ENCODE results near the gene CGB8. TPM values are rescaled to one million over a fixed set of nuclear protein-coding genes. Genes with fewer than 3 reads are reported as not detected.
"Not testable (repeated sequence)": the region's sequence is repeated elsewhere in the genome, so short reads cannot be mapped to it uniquely, and the experiment has no call there.

CGB8 gene
- not detected for total RNA-seq

DNA sequence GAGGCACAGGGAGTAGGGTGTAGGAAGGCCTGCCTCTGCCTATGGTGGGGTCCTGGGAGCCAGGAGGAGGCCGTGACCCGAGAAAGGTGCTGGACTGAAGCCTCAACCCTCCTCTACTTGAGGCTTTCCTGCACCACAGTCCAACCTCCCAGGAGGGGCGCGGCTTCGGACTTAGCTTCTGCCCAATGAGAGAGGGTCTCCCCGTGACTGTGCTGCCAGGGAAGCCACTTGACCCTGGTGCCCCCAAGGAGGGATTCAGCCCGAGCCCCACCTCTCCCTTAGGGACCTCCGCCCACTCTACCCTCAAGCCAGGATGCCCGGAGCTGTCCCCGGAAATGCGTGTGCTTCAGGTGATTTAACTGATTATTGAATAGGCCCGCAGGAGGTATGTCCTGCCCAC is at the start of gene CGB8:
Gene CGB8, minus strand, starts transcription at position 101 of the 400 bp plus-strand sequence. CDS start 372 bp downstream, outside the sequence.
- ATAC-seq; in situ Hi-C loops (cut with MboI; ENCODE audit: low sequenced_read_pairs in 4 of 4); H3K27ac ChIP-seq; DNase-seq; H3K9me3 ChIP-seq; H3K4me1 ChIP-seq; H3K27me3 ChIP-seq; H3K36me3 ChIP-seq; intact Hi-C loops (cut with DNase I; ENCODE audit: low total_unique reads); H3K4me3 ChIP-seq: not testable (repeated sequence)

DNA sequence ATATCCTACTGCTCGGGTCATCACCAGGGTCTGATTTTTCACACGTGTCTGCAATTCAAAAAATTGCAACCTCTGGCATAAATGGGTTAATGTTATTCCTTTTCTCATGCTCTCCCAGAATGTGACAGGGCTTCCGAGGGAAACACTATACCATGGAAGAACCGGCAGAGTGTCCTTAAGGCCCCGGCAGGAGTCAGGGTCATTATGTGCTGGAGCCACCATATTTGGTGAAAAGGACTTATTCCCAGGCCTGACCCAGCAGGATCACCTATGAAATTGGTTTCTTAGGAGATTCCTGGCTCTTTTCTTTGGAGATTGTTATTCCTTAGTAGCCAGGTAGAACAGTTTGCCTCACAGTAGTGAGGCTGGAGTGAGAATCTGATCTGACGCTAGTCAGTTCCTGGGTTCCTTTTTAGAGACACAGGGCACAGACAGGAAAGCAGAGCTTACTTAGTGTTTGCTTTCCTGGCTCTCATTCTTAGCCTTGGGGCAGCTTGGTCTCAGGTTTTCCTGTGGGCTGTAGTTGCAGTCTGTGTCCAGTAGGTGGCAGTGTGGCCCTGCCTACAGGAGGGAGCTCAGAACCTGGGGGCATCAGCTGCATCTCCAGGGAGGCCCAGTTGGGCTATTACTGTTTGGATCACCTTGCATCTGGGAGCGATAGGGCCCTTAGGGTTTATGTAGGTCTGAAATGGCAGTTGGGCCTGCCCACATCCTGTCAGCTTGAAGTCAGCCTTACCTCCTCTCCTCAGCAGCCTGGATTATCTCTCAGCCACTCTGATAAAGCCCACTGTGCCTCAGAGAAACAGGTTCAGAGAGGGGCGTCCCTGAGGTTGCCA is 48.8 kb upstream of the CGB8 start:
- peak overlapping the region; percentile 75 to 85 (median 78) for H3K27ac ChIP-seq

GRCh38 chr19:49094505-49095482 is 45.9 kb upstream of the CGB8 start:
- peak overlapping the region; percentile 75 to 85 (median 78) for H3K27ac ChIP-seq
- H3K4me1 ChIP-seq: peaks cover 46 to 50% of the 10 kb centered on the region in 2 donors
- peak overlapping the region in 1 of 4 donors; percentile 5 for H3K4me3 ChIP-seq
- H3K36me3 ChIP-seq: peaks cover 0 to 64% of the 10 kb centered on the region in 2 donors
- ATAC-seq (peak; percentile 82), DNase-seq (peak; percentile 65 to 86)
- H3K27me3 ChIP-seq: no peaks in the 10 kb centered on the region
- TF ChIP-seq POLR2A (IDR thresholded peaks at IDR 0.05) (no peak), CTCF (IDR thresholded peaks at IDR 0.05 in 4 of 5, conservative IDR thresholded peaks at IDR 0.05 in 1 of 5) (no peak)
- in situ Hi-C loops (cut with MboI; ENCODE audit: low sequenced_read_pairs in 4 of 4): loop anchor here in 3 of 4 donors (5.0 to 10.0 kb wide), 4 partner anchors 53 to 110 kb away; no protein-coding TSS in a partner anchor
- H3K9me3 ChIP-seq: no peaks in the 10 kb centered on the region
- intact Hi-C loops (cut with DNase I; ENCODE audit: low total_unique reads): no loop called here

More for the DNA sequence above, 48.8 kb upstream of the CGB8 start:
- Histone ChIP-seq H3K9me3 (no peaks in the 10 kb centered on the region), H3K4me3 (no peak overlapping the region), H3K36me3 (peaks cover 0 to 64% of the 10 kb centered on the region in 2 donors), H3K27me3 (no peaks in the 10 kb centered on the region), H3K4me1 (peaks cover 46 to 50% of the 10 kb centered on the region in 2 donors)
- ATAC-seq (peak; percentile 62 to 77), DNase-seq (peak; percentile 50 to 80)
- TF ChIP-seq CTCF (IDR thresholded peaks at IDR 0.05 in 4 of 5, conservative IDR thresholded peaks at IDR 0.05 in 1 of 5) (peak; percentile 97 to 99 (median 99)), POLR2A (IDR thresholded peaks at IDR 0.05) (no peak)
- in situ Hi-C loops (cut with MboI; ENCODE audit: low sequenced_read_pairs in 4 of 4): loop anchor here in 3 of 4 donors (5.0 to 10.0 kb wide), 4 partner anchors 50 to 107 kb away; no protein-coding TSS in a partner anchor
- intact Hi-C loops (cut with DNase I; ENCODE audit: low total_unique reads): loop anchor here (1.0 kb wide), 3 partner anchors 9 to 101 kb away; no protein-coding TSS in a partner anchor

GRCh38 chr19:49092686-49093085 is 43.8 kb upstream of the CGB8 start:
- Histone ChIP-seq H3K27me3 (no peaks in the 10 kb centered on the region), H3K4me3 (no peak overlapping the region), H3K9me3 (no peaks in the 10 kb centered on the region), H3K27ac (no peak overlapping the region), H3K4me1 (peaks cover 33 to 37% of the 10 kb centered on the region in 2 donors), H3K36me3 (peaks cover 0 to 58% of the 10 kb centered on the region in 2 donors)
- no peak for TF ChIP-seq CTCF (IDR thresholded peaks at IDR 0.05 in 4 of 5, conservative IDR thresholded peaks at IDR 0.05 in 1 of 5)
- in situ Hi-C loops (cut with MboI; ENCODE audit: low sequenced_read_pairs in 4 of 4) (loop anchor here in 1 of 4 donors (10.0 kb wide), 1 partner anchor 112 kb away; no protein-coding TSS in a partner anchor), intact Hi-C loops (cut with DNase I; ENCODE audit: low total_unique reads) (no loop called here)
- ATAC-seq: no peak
- no peak for DNase-seq

All from gastrocnemius medialis (tissue), 4 donors.